Nephron progenitor cell (in vitro differentiated cells): ENCODE measurements around the gene DCAF16.

Experiments
- DNase-seq: peaks from one replicate; pipeline ENCODE4 v3.0.0; 2021
- H3K27ac Mint-ChIP-seq: 2 replicates; pipeline ENCODE4 v1.8.0; 2021; ENCODE audit warnings: mild to moderate bottlenecking, moderate library complexity, mixed read lengths
- H3K27me3 Mint-ChIP-seq: 2 replicates; pipeline ENCODE4 v1.8.0; 2021; ENCODE audit warnings: mild to moderate bottlenecking, low read depth, mixed read lengths; ENCODE audit not compliant: poor library complexity
- H3K36me3 Mint-ChIP-seq: 2 replicates; pipeline ENCODE4 v1.8.0; 2021; ENCODE audit warnings: low read depth, mixed read lengths
- H3K4me1 Mint-ChIP-seq: 2 replicates; pipeline ENCODE4 v1.8.0; 2021; ENCODE audit warnings: mixed read lengths
- H3K4me3 Mint-ChIP-seq: 2 replicates; pipeline ENCODE4 v1.8.0; 2021; ENCODE audit warnings: mild to moderate bottlenecking, moderate library complexity, mixed read lengths
- H3K9me3 Mint-ChIP-seq: 2 replicates; pipeline ENCODE4 v1.8.0; 2021; ENCODE audit warnings: mild to moderate bottlenecking, moderate library complexity, mixed read lengths
- TF ChIP-seq, protein P1 (sequence below): fragments of 200-600 bp; sonication (generic); IDR thresholded peaks from 2 replicates; pipeline ENCODE4 v1.5.0; 2021; ENCODE audit warnings: antibody characterized with exemption

The DCAF16 gene

GRCh38 chr4:17762726-17763125 lies 47.8 kb downstream of the DCAF16 start:
- Mint-ChIP-seq H3K27me3 (peaks cover 13% of the 10 kb centered on the region), H3K9me3 (peaks cover 22% of the 10 kb centered on the region), H3K36me3 (no peaks in the 10 kb centered on the region), H3K4me3 (no peak overlapping the region), H3K27ac (no peak overlapping the region), H3K4me1 (peaks cover 21% of the 10 kb centered on the region)
- no peak for DNase-seq
- TF ChIP-seq, protein P1, sequence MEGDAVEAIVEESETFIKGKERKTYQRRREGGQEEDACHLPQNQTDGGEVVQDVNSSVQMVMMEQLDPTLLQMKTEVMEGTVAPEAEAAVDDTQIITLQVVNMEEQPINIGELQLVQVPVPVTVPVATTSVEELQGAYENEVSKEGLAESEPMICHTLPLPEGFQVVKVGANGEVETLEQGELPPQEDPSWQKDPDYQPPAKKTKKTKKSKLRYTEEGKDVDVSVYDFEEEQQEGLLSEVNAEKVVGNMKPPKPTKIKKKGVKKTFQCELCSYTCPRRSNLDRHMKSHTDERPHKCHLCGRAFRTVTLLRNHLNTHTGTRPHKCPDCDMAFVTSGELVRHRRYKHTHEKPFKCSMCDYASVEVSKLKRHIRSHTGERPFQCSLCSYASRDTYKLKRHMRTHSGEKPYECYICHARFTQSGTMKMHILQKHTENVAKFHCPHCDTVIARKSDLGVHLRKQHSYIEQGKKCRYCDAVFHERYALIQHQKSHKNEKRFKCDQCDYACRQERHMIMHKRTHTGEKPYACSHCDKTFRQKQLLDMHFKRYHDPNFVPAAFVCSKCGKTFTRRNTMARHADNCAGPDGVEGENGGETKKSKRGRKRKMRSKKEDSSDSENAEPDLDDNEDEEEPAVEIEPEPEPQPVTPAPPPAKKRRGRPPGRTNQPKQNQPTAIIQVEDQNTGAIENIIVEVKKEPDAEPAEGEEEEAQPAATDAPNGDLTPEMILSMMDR = no peak

DNA sequence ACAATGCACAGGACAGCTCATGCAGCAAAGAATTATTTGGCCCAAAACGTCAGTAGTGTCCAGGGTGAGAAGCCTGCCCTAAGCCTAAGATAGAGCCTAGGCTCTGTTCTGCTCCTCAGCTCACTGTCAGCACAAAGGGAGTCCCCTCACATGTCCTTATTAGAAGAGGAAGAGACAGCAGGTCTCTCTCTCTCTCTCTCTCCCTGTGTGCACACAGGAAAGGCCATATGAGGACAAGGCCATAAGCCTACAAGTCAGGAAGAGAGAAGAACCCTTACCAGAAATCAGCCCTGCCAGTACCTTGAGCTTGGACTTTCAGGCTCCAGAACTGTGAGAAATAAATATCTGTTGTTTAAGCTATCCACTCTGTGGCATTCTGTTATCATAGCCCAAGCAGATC lies 49.5 kb downstream of the DCAF16 start:
- TF ChIP-seq, protein P1 = no peak
- H3K9me3 Mint-ChIP-seq = peaks cover 12% of the 10 kb centered on the region
- no peak for DNase-seq
- H3K27me3 Mint-ChIP-seq = peaks cover 19% of the 10 kb centered on the region
- H3K4me1 Mint-ChIP-seq = peaks cover 27% of the 10 kb centered on the region
- H3K36me3 Mint-ChIP-seq = no peaks in the 10 kb centered on the region
- H3K4me3 Mint-ChIP-seq = no peak overlapping the region
- no peak overlapping the region for H3K27ac Mint-ChIP-seq

- Mint-ChIP-seq H3K4me1 (peaks cover 27% of the 10 kb centered on the region), H3K27me3 (peaks cover 19% of the 10 kb centered on the region), H3K27ac (no peak overlapping the region), H3K36me3 (no peaks in the 10 kb centered on the region), H3K4me3 (no peak overlapping the region), H3K9me3 (peaks cover 8% of the 10 kb centered on the region)
- TF ChIP-seq, protein P1 = no peak
- DNase-seq = no peak
Measured at GRCh38 chr4:17760626-17761025, 49.9 kb downstream of the DCAF16 start.

- Mint-ChIP-seq H3K27me3 (peaks cover 25% of the 10 kb centered on the region), H3K9me3 (peaks cover 3% of the 10 kb centered on the region), H3K4me3 (no peak overlapping the region), H3K36me3 (no peaks in the 10 kb centered on the region), H3K4me1 (peaks cover 27% of the 10 kb centered on the region), H3K27ac (peak overlapping the region; percentile 9)
- DNase-seq = peak; percentile 13
- TF ChIP-seq, protein P1 = no peak
Measured at GRCh38 chr4:17758485-17758884, 52.1 kb downstream of the DCAF16 start.

DNA sequence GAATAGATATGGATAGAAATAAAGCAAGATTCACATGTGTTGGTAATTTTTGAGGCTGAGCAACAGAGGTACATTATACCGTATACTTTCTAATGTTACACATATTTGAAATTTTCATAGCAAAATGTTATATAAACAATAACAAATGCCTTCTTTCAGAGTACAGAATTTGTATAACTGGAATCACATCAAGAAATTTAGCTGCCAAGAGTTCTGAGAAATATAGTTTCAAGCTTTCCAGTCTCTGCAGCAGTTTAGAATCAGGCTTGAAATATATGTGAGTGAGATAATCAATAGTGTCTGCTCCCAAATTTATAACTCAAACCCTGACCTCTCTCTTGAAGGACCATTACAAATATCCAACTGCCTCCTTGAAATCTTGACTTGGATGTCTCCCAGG lies 52.9 kb downstream of the DCAF16 start:
- no peak overlapping the region for H3K27ac Mint-ChIP-seq
- peaks cover 27% of the 10 kb centered on the region for H3K4me1 Mint-ChIP-seq
- no peak overlapping the region for H3K4me3 Mint-ChIP-seq
- H3K27me3 Mint-ChIP-seq = peaks cover 25% of the 10 kb centered on the region
- DNase-seq = no peak
- TF ChIP-seq, protein P1 = no peak
- peaks cover 3% of the 10 kb centered on the region for H3K9me3 Mint-ChIP-seq
- no peaks in the 10 kb centered on the region for H3K36me3 Mint-ChIP-seq

- Mint-ChIP-seq H3K27ac (no peak overlapping the region), H3K4me1 (peaks cover 15% of the 10 kb centered on the region), H3K27me3 (peaks cover 19% of the 10 kb centered on the region), H3K36me3 (no peaks in the 10 kb centered on the region), H3K4me3 (no peak overlapping the region), H3K9me3 (peaks cover 3% of the 10 kb centered on the region)
- TF ChIP-seq, protein P1 = no peak
- DNase-seq = no peak
Measured at GRCh38 chr4:17753646-17754045, 56.9 kb downstream of the DCAF16 start.
